Stimulated activated CD4-positive, alpha-beta T cell treated with anti-CD3 and anti-CD28 coated beads, Interleukin-1b, Interleukin-23, amount 100 ng/mL, for 48 hours (primary cell): Measurements from ENCODE around the gene NBEA.
A peak's percentile ranks its signal among the peaks of the same experiment; 100 is the strongest.
"Not testable (repeated sequence)": the region's sequence is repeated elsewhere in the genome, so short reads cannot be mapped to it uniquely, and the experiment has no call there.

Source experiments
- DNase-seq: peaks from one replicate; pipeline ENCODE4 v3.0.0-alpha.2; 2020

The NBEA gene, protein sequence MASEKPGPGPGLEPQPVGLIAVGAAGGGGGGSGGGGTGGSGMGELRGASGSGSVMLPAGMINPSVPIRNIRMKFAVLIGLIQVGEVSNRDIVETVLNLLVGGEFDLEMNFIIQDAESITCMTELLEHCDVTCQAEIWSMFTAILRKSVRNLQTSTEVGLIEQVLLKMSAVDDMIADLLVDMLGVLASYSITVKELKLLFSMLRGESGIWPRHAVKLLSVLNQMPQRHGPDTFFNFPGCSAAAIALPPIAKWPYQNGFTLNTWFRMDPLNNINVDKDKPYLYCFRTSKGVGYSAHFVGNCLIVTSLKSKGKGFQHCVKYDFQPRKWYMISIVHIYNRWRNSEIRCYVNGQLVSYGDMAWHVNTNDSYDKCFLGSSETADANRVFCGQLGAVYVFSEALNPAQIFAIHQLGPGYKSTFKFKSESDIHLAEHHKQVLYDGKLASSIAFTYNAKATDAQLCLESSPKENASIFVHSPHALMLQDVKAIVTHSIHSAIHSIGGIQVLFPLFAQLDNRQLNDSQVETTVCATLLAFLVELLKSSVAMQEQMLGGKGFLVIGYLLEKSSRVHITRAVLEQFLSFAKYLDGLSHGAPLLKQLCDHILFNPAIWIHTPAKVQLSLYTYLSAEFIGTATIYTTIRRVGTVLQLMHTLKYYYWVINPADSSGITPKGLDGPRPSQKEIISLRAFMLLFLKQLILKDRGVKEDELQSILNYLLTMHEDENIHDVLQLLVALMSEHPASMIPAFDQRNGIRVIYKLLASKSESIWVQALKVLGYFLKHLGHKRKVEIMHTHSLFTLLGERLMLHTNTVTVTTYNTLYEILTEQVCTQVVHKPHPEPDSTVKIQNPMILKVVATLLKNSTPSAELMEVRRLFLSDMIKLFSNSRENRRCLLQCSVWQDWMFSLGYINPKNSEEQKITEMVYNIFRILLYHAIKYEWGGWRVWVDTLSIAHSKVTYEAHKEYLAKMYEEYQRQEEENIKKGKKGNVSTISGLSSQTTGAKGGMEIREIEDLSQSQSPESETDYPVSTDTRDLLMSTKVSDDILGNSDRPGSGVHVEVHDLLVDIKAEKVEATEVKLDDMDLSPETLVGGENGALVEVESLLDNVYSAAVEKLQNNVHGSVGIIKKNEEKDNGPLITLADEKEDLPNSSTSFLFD (N-terminal part only)

DNA sequence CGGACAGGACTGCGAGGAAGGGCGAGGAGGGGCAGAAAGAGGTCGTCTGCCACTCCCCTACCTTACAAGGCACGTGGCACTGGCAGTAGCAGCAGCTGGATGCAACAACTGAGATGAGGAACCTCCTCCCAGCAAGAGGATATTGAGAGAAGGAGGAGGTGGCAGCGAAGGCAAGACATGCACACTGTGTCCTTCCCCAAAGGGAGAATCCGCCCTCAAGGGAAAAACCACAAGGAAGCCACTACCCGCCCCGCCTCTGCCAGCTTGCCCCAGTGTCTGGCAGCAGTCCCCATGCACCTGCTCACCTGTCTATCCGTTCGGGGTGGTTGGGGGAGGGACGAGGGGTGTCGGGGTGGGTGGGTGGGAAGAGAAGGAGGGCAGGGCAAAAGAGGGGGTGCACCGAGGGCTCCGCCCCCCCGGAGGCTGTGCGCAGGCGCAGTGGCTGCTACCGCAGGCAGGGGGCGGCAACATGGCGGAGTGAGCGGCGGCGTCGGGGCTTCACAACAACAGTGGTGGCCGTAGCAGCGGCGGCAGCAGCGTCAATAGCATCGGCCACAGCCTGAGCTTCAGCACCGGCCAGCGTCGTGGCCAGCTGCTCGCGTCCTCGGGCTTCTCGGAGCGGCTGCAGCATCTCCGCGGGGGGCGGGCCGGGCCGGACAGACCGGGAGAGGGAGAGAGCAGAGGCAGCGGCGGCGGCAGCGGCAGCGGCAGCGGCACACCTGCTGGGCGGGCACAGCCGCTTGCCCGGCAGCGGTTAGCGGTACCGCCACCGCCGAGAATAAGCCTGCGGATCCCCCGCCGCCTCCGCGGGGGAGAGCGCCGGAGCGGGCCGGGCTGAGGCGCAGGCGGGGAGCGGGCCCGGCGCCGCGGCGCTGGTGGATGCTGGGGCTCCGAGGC is at the start of gene NBEA:
NBEA (plus strand) TSS at position 436 of the 897 bp plus-strand sequence. CDS start 551 bp downstream, outside the sequence.
- peak; percentile 71 for DNase-seq

DNA sequence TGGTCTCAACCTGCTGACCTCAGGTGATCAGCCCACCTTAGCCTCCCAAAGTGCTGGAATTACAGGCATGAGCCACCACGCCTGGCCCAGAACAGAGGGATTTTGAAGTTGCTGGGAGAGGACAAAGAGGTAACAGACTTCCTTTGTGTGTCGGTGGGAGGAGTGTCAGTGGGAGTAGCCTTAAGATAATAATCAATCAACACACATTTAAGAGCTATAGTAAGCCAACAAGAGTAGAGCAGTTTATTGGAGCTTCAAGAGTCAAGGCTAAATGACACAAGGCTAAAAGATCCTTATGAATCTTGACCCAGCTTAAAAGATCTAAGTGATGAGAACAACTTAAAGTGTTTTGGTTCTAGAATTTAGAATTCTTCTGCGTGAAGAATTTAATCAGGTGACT is 47.3 kb upstream of the NBEA start:
- no peak for DNase-seq

DNA sequence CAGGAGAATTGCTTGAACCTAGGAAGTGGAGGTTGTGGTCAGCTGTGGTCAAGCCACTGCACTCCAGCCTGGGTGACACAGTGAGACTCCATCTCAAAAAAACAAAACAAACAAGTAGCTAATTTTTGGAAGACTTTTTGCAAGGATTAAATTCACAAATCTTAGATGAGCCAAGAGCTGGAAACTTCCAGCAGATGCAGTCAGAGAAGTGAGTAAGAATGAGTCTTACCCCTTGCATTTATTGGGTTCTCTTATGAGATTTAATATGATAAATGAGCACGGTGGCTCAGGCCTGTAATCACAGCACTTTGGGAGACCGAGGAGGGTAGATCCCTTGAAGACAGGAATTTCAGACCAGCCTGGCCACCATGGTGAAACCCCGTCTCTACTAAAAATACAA is 44.9 kb upstream of the NBEA start:
- no peak for DNase-seq

DNA sequence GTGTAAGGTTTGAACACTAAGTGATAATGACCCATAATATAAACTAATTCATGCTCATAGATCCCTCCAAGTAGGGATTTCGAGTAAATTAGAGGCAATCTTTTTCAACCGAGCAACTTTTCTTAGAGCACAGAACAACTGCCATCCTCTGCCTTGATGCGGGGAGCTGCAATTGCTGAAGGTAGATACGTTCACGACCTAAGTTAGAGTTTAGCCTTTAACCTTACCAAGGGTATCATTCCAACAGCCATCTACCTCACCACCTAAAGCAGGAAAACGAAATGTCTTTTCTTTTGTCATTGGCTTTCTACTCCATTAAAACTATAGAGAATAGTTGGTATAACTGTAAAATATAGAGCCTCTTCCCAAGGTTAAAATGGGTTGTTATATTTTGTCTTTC is 42.2 kb upstream of the NBEA start:
- no peak for DNase-seq

DNA sequence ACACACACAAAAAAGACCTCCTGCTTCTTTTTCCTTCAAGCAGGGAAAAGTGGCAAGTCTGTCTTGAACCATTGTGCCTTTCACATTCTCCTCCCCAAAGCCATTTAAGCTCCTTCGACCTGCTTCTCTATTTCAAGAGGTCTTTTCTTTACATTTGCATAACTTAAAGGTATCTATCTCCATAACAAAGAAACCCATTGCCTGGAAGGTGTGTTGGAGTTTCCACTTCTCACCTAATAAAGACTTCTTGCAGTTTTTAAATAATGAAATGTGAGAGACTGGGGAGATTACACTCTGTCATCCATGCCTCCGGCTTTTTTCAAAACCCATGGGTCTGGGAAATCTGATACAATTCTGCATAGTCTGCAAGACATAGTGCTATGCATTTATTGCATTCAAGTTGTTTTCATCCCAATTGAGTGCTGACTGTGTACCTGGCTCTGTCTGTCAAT is 41.8 kb upstream of the NBEA start:
- no peak for DNase-seq

DNA sequence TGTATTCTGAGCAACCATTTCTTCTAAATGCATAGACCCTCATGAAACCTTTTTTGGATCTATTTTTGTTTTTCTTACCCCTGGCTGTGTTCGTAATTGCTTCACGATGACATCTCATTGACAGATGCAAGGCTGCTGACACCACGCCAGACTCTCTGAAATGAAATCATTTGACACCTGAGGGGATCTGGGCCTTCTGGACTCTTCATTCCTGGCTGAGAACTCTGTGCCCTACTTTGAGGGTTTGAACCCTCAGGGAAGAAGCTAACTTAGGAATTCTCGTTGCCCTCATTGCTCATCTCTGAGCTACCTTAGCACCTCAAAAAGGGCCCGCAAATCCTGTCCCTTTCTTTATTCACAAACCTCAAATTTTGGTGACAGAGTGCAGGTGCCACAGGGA is 40.5 kb upstream of the NBEA start:
- no peak for DNase-seq

DNA sequence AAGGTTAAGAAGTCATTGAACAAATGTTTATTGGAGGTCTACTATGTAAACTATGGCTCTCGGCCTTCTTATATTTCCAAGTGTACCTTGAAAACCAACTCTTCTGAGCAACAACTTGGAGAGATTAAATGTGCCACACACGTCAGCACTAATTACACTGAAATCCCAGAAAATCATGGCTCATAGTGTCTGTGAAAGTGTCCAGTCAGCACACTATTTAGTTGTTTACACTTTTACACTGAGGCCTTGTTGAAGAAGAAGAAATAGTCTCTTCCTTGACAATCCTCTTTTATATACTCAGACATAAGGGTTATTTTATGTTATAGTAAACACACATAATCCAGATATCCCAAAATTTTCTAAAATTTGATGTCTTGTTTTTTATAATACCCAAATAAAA is 30.9 kb upstream of the NBEA start:
- DNase-seq = no peak

DNA sequence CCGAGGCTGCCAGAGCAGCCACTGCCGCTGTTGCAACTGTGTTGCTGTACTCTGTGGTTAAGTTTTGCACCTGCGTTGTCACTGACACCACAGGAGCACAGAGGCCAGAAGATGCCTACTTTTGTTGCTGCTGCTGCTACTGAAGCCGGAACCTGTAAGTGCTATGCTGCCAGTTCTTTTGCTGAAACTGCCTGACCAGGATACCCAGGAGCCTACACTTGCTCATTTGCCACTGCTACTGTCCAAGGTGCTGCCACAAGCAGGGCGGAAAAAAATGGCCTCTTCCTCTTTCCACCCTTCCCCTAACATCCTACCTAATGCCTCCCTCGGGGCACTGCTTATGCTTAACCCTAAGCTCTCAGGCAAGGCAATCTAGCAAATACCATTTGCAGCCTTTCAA is 29.0 kb upstream of the NBEA start:
- DNase-seq = no peak

DNA sequence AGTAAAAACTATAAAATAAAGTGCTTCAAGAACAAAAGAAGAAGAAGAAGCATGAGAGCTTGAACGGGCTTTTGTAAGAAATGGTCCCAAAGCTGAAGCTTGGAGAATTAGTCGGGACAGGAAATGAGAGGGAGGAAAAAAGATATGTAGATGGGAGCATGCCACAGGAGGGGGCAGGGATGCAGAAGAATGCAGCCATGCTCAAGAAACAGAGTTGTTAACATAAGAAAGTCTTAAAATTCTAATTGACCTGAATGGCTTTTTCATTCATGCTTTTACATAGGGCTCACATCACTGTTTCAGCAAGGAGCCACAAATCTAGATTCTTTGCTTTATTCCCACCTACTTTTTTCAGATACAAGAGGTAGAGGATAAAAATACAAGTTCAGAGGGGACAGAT is 27.7 kb upstream of the NBEA start:
- no peak for DNase-seq

DNA sequence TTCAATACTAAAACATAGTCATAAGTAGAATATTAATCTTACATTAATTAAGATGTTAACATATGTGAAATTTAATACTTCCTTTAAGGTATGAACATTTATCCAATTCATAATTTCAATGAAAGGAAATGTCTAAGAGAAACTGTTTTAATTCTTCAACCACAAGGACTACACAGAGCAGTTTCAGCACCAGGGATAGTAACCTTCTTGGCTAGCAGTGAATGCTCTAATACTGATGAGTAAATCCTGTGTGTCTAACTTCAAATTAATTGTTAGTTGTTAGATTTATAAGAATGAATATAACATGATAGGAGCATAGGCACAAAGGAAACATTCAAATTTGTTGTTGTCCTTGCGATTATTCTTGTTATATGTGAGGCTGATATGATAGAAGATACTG is 15.6 kb upstream of the NBEA start:
- DNase-seq = no peak

DNA sequence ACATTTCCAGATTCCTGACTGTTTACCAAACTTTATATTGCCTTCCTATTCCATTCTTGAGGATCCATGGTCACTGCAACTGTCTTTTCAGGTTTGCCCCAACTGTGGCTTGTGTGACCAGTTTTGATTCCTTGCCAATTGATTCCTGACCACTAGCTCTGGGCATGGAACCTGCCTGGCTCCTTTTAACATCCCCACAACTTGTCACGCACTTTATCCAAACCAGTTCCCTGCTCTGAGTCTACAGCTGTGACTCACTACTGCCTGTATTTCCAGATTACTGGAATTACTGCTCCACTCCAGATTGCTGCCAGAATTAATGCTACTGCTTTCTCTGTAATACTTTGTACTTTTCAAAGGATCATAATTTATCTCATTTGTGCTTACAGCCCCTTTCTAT is 13.4 kb upstream of the NBEA start:
- not testable (repeated sequence) for DNase-seq

DNA sequence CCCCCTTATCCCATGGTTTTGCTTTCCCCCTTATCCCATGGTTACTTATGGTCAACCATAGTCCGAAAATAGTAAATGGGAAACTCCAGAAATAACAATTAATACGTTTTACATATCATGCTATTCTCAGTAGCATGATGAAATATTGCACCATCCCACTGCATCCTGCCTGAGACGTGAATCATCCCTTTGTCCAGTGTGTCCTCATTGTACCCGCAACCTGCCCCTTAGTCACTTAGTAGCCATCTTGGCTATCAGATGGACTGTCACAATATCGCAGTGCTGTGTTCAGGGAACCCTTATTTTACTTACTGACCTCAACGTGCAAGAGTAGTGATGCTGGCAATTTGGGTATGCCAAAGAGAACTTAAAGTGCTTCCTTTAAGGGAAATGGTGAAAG is 10.5 kb upstream of the NBEA start:
- no peak for DNase-seq

DNA sequence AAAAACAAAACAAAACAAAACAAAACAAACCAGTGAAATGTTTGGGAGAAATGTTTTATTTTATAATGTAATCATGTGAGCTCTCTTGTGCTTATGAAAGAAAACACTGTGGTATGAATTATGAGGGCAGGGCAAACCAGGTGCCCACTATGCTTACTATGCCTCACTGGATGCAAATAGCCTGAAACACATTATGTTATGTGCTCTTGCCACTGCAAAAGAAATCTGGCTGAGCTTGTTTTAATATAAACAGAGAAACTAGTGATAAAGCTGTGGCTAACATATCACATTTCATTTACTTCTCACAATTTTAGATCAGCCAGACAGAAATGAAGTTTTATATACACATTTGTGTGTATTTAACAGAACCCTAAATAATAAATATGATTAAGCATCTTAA is 8.7 kb upstream of the NBEA start:
- DNase-seq = no peak

DNA sequence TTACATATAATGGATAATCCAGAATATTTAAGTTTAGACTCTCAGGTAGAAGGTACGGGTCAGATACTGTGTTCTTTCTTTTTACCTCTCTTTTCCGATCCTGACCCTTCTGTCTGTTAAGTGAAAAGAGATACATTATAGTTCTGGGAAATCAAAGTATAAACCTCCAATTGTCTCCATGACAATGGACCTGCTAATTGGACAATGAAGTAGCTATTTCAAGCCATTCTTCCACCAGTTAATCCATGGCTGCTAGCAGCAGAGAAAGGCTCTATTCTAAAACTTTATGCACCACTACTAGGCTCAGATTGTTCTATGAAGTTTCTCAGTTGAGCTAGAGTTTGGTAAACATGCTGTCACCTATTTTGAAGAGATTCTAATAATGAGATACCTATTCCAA is 8.3 kb upstream of the NBEA start:
- no peak for DNase-seq

DNA sequence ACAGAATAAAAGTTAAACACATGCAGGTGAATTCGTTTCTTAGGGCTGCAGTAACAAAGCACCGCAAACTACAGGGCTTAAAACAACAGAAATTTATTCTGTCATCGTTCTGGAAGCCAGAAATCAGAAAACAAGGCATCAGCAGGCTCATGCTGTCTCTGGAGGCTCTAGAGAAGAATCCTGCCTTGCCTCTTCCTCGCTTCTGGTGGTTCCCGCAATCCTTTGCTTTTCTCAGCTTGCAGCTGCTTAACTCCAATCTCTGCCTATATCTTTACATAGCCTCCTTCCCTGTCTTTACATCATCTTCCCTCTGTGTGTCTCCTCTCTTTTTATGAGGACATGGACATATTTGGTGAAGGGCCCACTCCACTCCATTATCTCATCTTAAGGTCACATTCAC is 6.2 kb upstream of the NBEA start:
- DNase-seq = no peak

DNA sequence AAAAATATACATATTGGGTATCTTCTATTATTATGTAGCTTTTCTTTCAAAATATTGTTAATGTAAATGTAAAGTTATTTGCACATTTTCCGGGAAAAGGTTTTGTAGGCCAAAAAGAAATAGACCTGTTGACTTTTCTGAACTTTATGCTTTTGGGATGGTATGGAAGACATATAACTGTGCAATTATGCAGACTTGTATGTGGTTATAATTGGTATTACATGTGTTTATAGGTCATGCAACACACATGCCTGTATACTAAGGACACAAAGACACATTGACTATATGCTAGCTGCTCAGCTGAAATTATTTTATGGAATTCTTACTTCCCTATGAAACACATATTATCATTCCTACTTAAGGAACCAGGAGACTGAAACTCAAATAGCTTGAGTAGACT is 2.3 kb upstream of the NBEA start:
- no peak for DNase-seq

DNA sequence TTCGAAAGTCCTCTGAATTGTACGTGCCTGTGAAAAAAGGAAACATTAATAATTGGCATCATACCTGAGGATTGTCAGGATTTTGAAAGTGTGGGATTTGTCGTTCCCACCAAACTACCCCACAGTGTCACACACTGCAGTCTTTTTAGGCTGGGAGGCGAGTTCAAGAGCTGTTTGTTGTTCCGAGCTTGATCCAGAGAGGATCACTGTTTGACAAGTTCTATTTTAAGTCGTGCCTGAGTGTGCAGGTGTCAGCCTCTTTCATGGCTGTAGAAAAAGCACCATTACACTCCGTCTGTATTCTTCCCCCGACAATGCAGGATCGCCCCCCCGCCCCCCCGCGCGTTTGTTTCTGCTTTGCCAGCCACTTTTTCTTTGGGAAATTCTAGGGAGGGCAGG is 635 bp upstream of the NBEA start:
- DNase-seq = no peak

DNA sequence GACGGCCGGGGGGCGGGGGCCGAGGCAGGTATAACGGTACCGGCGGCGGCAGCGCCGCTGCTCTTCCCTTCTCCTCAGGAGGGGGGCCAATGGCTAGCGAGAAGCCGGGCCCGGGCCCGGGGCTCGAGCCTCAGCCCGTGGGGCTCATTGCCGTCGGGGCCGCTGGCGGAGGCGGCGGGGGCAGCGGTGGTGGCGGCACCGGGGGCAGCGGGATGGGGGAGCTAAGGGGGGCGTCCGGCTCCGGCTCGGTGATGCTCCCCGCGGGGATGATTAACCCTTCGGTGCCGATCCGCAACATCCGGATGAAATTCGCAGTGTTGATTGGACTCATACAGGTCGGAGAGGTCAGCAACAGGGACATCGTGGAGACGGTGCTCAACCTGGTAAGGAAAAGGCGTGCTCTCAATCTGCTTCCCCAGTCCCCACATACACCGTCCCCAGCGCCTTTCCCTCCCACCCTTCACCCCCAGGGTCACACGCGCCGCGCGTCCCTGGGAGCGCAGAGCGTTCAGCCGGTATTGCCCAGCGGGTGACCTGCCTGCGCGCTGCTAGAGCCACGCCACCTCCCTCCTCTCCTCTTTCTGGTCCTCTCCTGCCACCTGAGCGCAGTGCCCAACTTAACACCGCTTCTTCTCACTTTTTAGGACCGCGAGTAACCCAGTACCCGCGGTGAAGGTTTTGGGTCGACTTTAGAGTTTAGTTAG is 814 bp downstream of the NBEA start:
- DNase-seq = peak; percentile 4

DNA sequence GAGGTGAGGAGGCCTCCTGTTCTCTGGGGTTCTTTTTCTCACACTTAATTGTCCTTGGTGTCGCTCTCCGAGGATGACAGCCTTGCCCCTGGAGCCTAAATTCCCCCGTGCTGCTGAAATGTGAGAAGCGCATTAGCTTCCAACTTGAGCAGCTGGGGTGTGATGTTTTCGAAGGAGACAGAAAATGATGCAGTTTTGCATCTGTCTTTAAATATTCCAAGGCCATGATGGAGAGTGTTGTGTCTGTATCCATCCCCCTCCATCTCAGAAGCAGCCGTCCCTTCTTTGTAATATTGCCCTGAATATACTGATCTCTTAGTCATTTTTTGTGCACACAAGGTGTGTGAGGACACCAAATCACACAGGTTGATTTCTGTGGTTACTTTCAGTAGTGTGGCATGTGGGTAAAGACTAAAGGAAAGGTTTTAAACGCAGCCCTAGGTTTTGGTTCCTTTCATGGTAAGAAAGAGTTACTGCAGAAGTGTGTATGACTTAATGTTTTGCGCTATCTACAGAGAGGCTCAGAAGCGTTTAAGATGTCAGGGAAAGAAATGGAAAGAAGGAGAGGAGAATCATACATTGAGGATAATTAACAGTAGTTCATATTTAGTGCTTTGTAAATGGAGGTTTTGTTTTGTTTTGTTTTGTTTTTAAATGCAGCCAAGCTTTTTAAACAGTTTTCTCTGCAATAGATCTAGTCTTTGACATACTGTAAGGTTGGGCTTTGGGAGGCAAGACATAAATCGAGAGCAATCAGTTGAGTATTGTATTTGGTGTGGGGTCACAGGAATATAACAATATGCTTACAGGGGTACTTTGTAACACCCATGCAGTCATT is 1.6 kb downstream of the NBEA start:
- no peak for DNase-seq

DNA sequence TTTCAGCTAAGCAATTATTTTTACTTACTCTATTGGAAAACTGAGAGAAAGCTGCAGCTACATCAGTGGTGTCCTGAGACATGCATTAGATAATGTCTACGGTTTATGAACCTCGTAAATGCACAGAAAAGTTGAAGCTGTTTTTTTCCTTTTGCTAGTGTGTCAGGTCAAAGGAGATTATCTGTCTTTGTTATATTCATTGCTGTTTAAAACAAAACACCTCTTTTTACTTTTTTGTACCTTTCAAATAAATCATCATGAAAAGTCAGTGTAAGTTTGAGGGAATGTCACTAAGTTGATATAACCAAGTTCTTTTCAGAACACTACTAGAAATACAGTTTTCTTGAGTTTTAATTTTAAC is 2.2 kb downstream of the NBEA start:
- DNase-seq = no peak

DNA sequence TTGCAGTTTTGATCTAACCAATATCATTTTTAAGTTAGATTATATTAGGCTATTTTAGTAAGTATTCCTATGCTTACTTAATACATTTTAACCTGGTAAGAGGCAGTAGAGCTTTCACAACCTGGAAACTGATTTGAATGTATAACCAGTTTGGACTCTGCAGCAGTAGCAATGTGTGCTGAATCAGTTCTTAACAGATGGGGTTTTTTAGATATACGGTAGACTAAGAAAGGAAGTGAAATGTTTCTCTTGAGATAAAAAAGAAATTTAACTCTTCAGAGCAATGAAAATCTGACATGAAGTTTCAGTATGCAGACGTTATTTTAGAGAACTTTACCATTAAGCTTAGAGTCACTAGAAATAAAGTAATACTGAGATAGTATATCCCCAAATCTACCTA is 2.7 kb downstream of the NBEA start:
- DNase-seq = no peak
